Fibroblast of skin of right biceps (primary cell): Measurements from ENCODE around the gene PRLH.
"Not testable (repeated sequence)": the region's sequence is repeated elsewhere in the genome, so short reads cannot be mapped to it uniquely, and the experiment has no call there.

ENCODE experiments used
- DNase-seq: peaks from one replicate; pipeline ENCODE4 v3.0.0-alpha.2; 2013

The PRLH gene

GRCh38 chr2:237583385-237584295 lies 17.3 kb downstream of the PRLH start:
- no peak for DNase-seq

- no peak for DNase-seq
Observed at GRCh38 chr2:237585590-237586221, 19.3 kb downstream of the PRLH start.

- DNase-seq = no peak
Observed at GRCh38 chr2:237588044-237588696, 21.8 kb downstream of the PRLH start.

- DNase-seq = peak; percentile 24
Observed at GRCh38 chr2:237590272-237591140, 24.1 kb downstream of the PRLH start, which contains the start of gene RAB17. Gene RAB17, minus strand, starts transcription at chr2:237590734. Its CDS starts 4,580 bp downstream, at chr2:237586154.

GRCh38 chr2:237591141-237591881 lies 24.9 kb downstream of the PRLH start:
- DNase-seq = no peak

GRCh38 chr2:237592425-237592980 lies 26.1 kb downstream of the PRLH start:
- DNase-seq = no peak

GRCh38 chr2:237593036-237593435 lies 26.7 kb downstream of the PRLH start:
- DNase-seq = no peak

- DNase-seq = no peak
Observed at GRCh38 chr2:237593596-237594320, 27.4 kb downstream of the PRLH start.

GRCh38 chr2:237594514-237594871 lies 28.1 kb downstream of the PRLH start:
- no peak for DNase-seq

- DNase-seq = not testable (repeated sequence)
Observed at GRCh38 chr2:237595829-237596519, 29.6 kb downstream of the PRLH start.

GRCh38 chr2:237596520-237597195 lies 30.3 kb downstream of the PRLH start:
- DNase-seq = no peak

GRCh38 chr2:237597196-237598145 lies 31.1 kb downstream of the PRLH start:
- no peak for DNase-seq

- no peak for DNase-seq
Observed at GRCh38 chr2:237598468-237599208, 32.3 kb downstream of the PRLH start.

GRCh38 chr2:237599465-237600110 lies 33.2 kb downstream of the PRLH start:
- no peak for DNase-seq

GRCh38 chr2:237600205-237600846 lies 34.0 kb downstream of the PRLH start:
- DNase-seq = peak; percentile 78

GRCh38 chr2:237601453-237602116 lies 35.2 kb downstream of the PRLH start:
- no peak for DNase-seq
